CD4-positive, alpha-beta T cell (primary cell): Measurements from ENCODE around the gene ATG2A. TPM values are rescaled to one million over a fixed set of nuclear protein-coding genes. Genes with fewer than 3 reads are reported as not detected.

Experiments
- ATAC-seq: fragments of 200-7000 bp; cut with Tn5 transposase; one replicate; pipeline ENCODE4 v1.10.0; 2022; ENCODE audit warnings: mild to moderate bottlenecking; ENCODE audit not compliant: poor library complexity
- CTCF ChIA-PET: fragments of 350-600 bp; sonication (Branson Sonifier 250); formaldehyde crosslinking; loops from one replicate; lab custom pipeline; 2021; ENCODE audit warnings: antibody characterized with exemption, inconsistent platforms; lab: Charles Lee
- POLR2A ChIA-PET: fragments of 350-600 bp; sonication (Branson Sonifier 250); formaldehyde crosslinking; loops from one replicate; lab custom pipeline; 2021; ENCODE audit warnings: antibody characterized with exemption, inconsistent platforms; lab: Charles Lee
- DNase-seq, 14 experiments: peaks; one replicate each; pipeline ENCODE4 v3.0.0-alpha.2; 2013 to 2020; ENCODE audit warnings: mixed read lengths in 2 of 14
- H3K27ac ChIP-seq, 2 donors: one replicate each; pipeline versions ENCODE4 v1.5.1 to v1.7.0; 2013; ENCODE audit warnings: low read length in 2 of 2, low read depth in 1 of 2, mild to moderate bottlenecking in 1 of 2
- H3K27me3 ChIP-seq, 2 experiments: 1 replicate in 1 of 2; 2 replicates in 1 of 2; pipeline versions ENCODE4 v1.6.1 to v1.7.0; 2013; ENCODE audit warnings: low read length in 2 of 2, control low read depth in 1 of 2, mild to moderate bottlenecking in 1 of 2, moderate library complexity in 1 of 2; ENCODE audit not compliant: insufficient read depth in 2 of 2, control insufficient read depth in 1 of 2
- H3K36me3 ChIP-seq: one replicate; pipeline ENCODE4 v1.6.1; 2013; ENCODE audit warnings: low read length, control low read depth; ENCODE audit not compliant: insufficient read depth
- H3K4me1 ChIP-seq: one replicate; pipeline ENCODE4 v1.6.1; 2013; ENCODE audit warnings: low read length, control low read depth; ENCODE audit not compliant: insufficient read depth
- H3K4me3 ChIP-seq: one replicate; pipeline ENCODE4 v1.5.1; 2013; ENCODE audit warnings: mild to moderate bottlenecking, low read length, moderate library complexity
- H3K9me3 ChIP-seq, 2 experiments: 1 replicate in 1 of 2; 2 replicates in 1 of 2; pipeline versions ENCODE4 v1.6.1 to v1.7.0; 2013; ENCODE audit warnings: low read length in 2 of 2, mild to moderate bottlenecking in 2 of 2, control low read depth in 1 of 2, moderate library complexity in 1 of 2; ENCODE audit not compliant: control insufficient read depth in 1 of 2, insufficient read depth in 1 of 2
- H3K27ac Mint-ChIP-seq: one replicate; pipeline ENCODE4 v1.8.0; 2020; ENCODE audit warnings: mixed read lengths
- H3K27me3 Mint-ChIP-seq: one replicate; pipeline ENCODE4 v1.8.0; 2021; ENCODE audit warnings: mixed read lengths
- H3K36me3 Mint-ChIP-seq: one replicate; pipeline ENCODE4 v1.8.0; 2021; ENCODE audit warnings: low read depth, mixed read lengths
- H3K4me1 Mint-ChIP-seq: one replicate; pipeline ENCODE4 v1.8.0; 2021; ENCODE audit warnings: low read depth, mixed read lengths
- H3K4me3 Mint-ChIP-seq: one replicate; pipeline ENCODE4 v1.8.0; 2020; ENCODE audit warnings: mild to moderate bottlenecking, mixed read lengths
- H3K9me3 Mint-ChIP-seq: one replicate; pipeline ENCODE4 v1.8.0; 2020; ENCODE audit warnings: mixed read lengths
- CTCF ChIP-seq: fragments of 200-600 bp; IDR thresholded peaks from one replicate; pipeline ENCODE4 v1.8.0; 2022; ENCODE audit warnings: antibody characterized with exemption, mild to moderate bottlenecking
- intact Hi-C, 2 experiments: fragments of 100-400 bp; cut with DNase I in 1 of 2; cut with micrococcal nuclease in 1 of 2; formaldehyde crosslinking; loops; one replicate each; pipeline versions ENCODE4 v1.15.1 to v1.9.0; 2023 to 2025; cut with DNase I, micrococcal nuclease
- total RNA-seq, 174 experiments: library from RNA in 2 of 174; stranded (reverse) in 2 of 174; gene quantifications; one replicate each; pipeline ENCODE4 v1.2.3 and lab custom pipeline; 2021 to 2026

Gene ATG2A
- total RNA-seq, 2 experiments from 2014 or later: 189 to 198 TPM

GRCh38 chr11:64894070-64894811 is 22.8 kb downstream of the ATG2A start:
- intact Hi-C loops: loop anchor here (1.0 to 10.0 kb wide), 3 partner anchors 47 to 109 kb away; no protein-coding TSS in a partner anchor
- Histone ChIP-seq H3K27ac (no peak overlapping the region), H3K36me3 (peaks cover 28% of the 10 kb centered on the region), H3K9me3 (no peaks in the 10 kb centered on the region), H3K4me3 (no peak overlapping the region), H3K27me3 (no peaks in the 10 kb centered on the region), H3K4me1 (peaks cover 12% of the 10 kb centered on the region)
- DNase-seq (peak; percentile 86 to 96 (median 91)), ATAC-seq (peak; percentile 87)
- POLR2A ChIA-PET: interaction anchor here (0.6 to 2.4 kb wide), 9 partner anchors 18 to 223 kb away, joined by 3 to 8 read pairs (median 4); partner anchors contain the start of genes RASGRP2 and ZNHIT2
- TF ChIP-seq CTCF: peak; percentile 81
- Mint-ChIP-seq H3K27me3 (no peaks in the 10 kb centered on the region), H3K4me3 (peak overlapping the region; percentile 15), H3K4me1 (no peaks in the 10 kb centered on the region), H3K36me3 (peaks cover 35% of the 10 kb centered on the region), H3K27ac (peak overlapping the region; percentile 59), H3K9me3 (no peaks in the 10 kb centered on the region)
- CTCF ChIA-PET: interaction anchor here (0.7 to 2.8 kb wide), 7 partner anchors 16 to 49 kb away, joined by 3 to 22 read pairs (median 3); partner anchors contain the start of genes CDC42BPG, EHD1 and PPP2R5B

GRCh38 chr11:64893194-64894069 is 23.6 kb downstream of the ATG2A start:
- ChIA-PET POLR2A (interaction anchor here (0.6 to 2.4 kb wide), 8 partner anchors 17 to 224 kb away, joined by 3 to 8 read pairs (median 4); partner anchors contain the start of genes RASGRP2 and ZNHIT2), CTCF (interaction anchor here (0.7 to 2.8 kb wide), 7 partner anchors 15 to 49 kb away, joined by 3 to 22 read pairs (median 3); partner anchors contain the start of genes CDC42BPG, EHD1 and PPP2R5B)
- H3K9me3 ChIP-seq: no peaks in the 10 kb centered on the region
- H3K4me1 ChIP-seq: peaks cover 16% of the 10 kb centered on the region
- intact Hi-C loops: loop anchor here (1.0 to 10.0 kb wide), 3 partner anchors 46 to 109 kb away; no protein-coding TSS in a partner anchor
- H3K27ac Mint-ChIP-seq: no peak overlapping the region
- DNase-seq (peak in 1 of 14 experiments; percentile 45), ATAC-seq (no peak)
- H3K4me3 Mint-ChIP-seq: no peak overlapping the region
- no peaks in the 10 kb centered on the region for H3K9me3 Mint-ChIP-seq
- no peak for TF ChIP-seq CTCF
- H3K27ac ChIP-seq: no peak overlapping the region
- H3K27me3 Mint-ChIP-seq: no peaks in the 10 kb centered on the region
- peaks cover 25% of the 10 kb centered on the region for H3K36me3 ChIP-seq
- H3K36me3 Mint-ChIP-seq: peaks cover 28% of the 10 kb centered on the region
- H3K4me3 ChIP-seq: no peak overlapping the region
- no peaks in the 10 kb centered on the region for H3K27me3 ChIP-seq
- H3K4me1 Mint-ChIP-seq: no peaks in the 10 kb centered on the region

GRCh38 chr11:64892838-64893193 is 24.2 kb downstream of the ATG2A start:
- CTCF ChIA-PET: no interaction called here
- POLR2A ChIA-PET: interaction anchor here (0.7 to 2.4 kb wide), 3 partner anchors 17 to 149 kb away, joined by 3 to 7 read pairs (median 6); partner anchors contain the start of gene RASGRP2
- intact Hi-C loops: loop anchor here (5.0 to 10.0 kb wide), 2 partner anchors 106 to 108 kb away; no protein-coding TSS in a partner anchor
- H3K9me3 ChIP-seq: no peaks in the 10 kb centered on the region
- Mint-ChIP-seq H3K4me1 (peaks cover 6% of the 10 kb centered on the region), H3K27me3 (no peaks in the 10 kb centered on the region), H3K4me3 (no peak overlapping the region), H3K27ac (no peak overlapping the region), H3K36me3 (peaks cover 25% of the 10 kb centered on the region), H3K9me3 (no peaks in the 10 kb centered on the region)
- ATAC-seq (no peak), DNase-seq (no peak)
- no peaks in the 10 kb centered on the region for H3K27me3 ChIP-seq
- TF ChIP-seq CTCF: no peak
- no peak overlapping the region for H3K27ac ChIP-seq
- peaks cover 20% of the 10 kb centered on the region for H3K36me3 ChIP-seq
- H3K4me1 ChIP-seq: peaks cover 22% of the 10 kb centered on the region
- no peak overlapping the region for H3K4me3 ChIP-seq
